ENCODE data around the gene HDAC4.

DNA sequence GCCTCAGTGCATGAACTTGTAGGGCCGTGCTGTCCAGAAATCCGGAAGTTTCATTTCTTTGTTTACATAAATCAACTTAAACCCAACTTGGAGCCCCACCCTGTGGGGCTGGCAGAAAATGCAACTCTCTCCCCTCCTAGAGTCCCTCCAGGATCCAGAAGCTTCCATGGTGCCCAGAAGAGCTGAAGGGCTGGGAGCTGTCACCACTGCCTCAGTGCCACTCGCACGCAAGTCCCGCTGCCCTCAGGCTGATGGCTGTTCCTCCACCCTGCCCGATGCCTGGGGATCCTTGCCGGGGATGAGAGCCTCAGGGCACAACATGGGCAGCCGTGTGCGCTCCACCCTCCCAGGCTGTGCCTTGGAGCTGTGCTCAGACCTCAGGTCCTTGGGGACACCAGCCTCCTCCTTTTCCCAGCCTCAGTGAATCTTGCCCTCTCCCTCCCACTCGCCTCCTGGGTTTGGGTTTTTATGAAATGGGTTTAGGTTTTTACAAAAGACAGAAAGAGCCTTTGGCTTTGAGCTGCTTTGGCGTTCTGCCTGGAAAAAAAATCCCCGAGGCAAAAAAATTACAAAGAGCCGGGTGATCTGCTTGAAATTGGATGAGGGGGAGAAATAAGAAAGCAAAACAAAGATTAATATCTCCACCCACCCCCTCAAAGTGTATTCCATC, 397.7 kb downstream of the HDAC4 start:
- TF ChIP-seq, protein P1, sequence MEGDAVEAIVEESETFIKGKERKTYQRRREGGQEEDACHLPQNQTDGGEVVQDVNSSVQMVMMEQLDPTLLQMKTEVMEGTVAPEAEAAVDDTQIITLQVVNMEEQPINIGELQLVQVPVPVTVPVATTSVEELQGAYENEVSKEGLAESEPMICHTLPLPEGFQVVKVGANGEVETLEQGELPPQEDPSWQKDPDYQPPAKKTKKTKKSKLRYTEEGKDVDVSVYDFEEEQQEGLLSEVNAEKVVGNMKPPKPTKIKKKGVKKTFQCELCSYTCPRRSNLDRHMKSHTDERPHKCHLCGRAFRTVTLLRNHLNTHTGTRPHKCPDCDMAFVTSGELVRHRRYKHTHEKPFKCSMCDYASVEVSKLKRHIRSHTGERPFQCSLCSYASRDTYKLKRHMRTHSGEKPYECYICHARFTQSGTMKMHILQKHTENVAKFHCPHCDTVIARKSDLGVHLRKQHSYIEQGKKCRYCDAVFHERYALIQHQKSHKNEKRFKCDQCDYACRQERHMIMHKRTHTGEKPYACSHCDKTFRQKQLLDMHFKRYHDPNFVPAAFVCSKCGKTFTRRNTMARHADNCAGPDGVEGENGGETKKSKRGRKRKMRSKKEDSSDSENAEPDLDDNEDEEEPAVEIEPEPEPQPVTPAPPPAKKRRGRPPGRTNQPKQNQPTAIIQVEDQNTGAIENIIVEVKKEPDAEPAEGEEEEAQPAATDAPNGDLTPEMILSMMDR (IDR thresholded peaks at IDR 0.05): peak in 1 of 3 donors; percentile 17
- TF ChIP-seq POLR2A (IDR thresholded peaks at IDR 0.05): no peak
- no peak for TF ChIP-seq EP300 (IDR thresholded peaks at IDR 0.05)
